WTC11 (cell line): ENCODE data around the gene DNAJC25.

Experiments used
- CBFB ChIP-seq: sonication (generic); formaldehyde crosslinking; IDR thresholded peaks from 2 replicates; pipeline ENCODE4 v1.8.1; 2022; ENCODE audit warnings: mild to moderate bottlenecking, low read depth, missing genetic modification reagents
- CTCF ChIP-seq: fragments of 200-600 bp; IDR thresholded peaks from 2 replicates; pipeline ENCODE4 v1.8.0; 2022; ENCODE audit warnings: antibody characterized with exemption
- ERG ChIP-seq: fragments of 250-450 bp; sonication (Bioruptor Pico); IDR thresholded peaks from 2 replicates; pipeline ENCODE4 v1.8.0; 2021; ENCODE audit warnings: mild to moderate bottlenecking
- JUN ChIP-seq: sonication (generic); formaldehyde crosslinking; IDR thresholded peaks from 2 replicates; pipeline ENCODE4 v1.8.0; 2023; ENCODE audit warnings: mild to moderate bottlenecking, missing genetic modification reagents
- MAX ChIP-seq: sonication (generic); formaldehyde crosslinking; IDR thresholded peaks from 2 replicates; pipeline ENCODE4 v1.8.0; 2022; ENCODE audit warnings: mild to moderate bottlenecking, missing genetic modification reagents
- MLX ChIP-seq: sonication (generic); formaldehyde crosslinking; IDR thresholded peaks from 2 replicates; pipeline ENCODE4 v1.8.1; 2023; ENCODE audit warnings: mild to moderate bottlenecking, missing genetic modification reagents, moderate library complexity
- NFE2L1 ChIP-seq: sonication (generic); formaldehyde crosslinking; IDR thresholded peaks from 2 replicates; pipeline ENCODE4 v1.8.1; 2023; ENCODE audit warnings: missing genetic modification reagents
- NR2C2 ChIP-seq: sonication (generic); formaldehyde crosslinking; IDR thresholded peaks from 2 replicates; pipeline ENCODE4 v1.8.0; 2022; ENCODE audit warnings: mild to moderate bottlenecking, missing genetic modification reagents
- NR3C1 ChIP-seq: sonication (generic); formaldehyde crosslinking; conservative IDR thresholded peaks from 2 replicates; pipeline ENCODE4 v1.8.1; 2023; ENCODE audit warnings: low read depth, mild to moderate bottlenecking, missing genetic modification reagents
- RELA ChIP-seq: sonication (generic); formaldehyde crosslinking; IDR thresholded peaks from 2 replicates; pipeline ENCODE4 v1.8.1; 2022; ENCODE audit warnings: missing genetic modification reagents, mild to moderate bottlenecking, borderline replicate concordance
- ZBTB21 ChIP-seq: sonication (generic); formaldehyde crosslinking; IDR thresholded peaks from 2 replicates; pipeline ENCODE4 v1.8.1; 2023; ENCODE audit warnings: mild to moderate bottlenecking, missing genetic modification reagents, borderline replicate concordance
- ZNF138 ChIP-seq: sonication (generic); formaldehyde crosslinking; conservative IDR thresholded peaks from 2 replicates; pipeline ENCODE4 v1.8.1; 2022; ENCODE audit warnings: mild to moderate bottlenecking, moderate library complexity, missing genetic modification reagents
- ZNF219 ChIP-seq: sonication (generic); formaldehyde crosslinking; IDR thresholded peaks from 2 replicates; pipeline ENCODE4 v1.8.0; 2023; ENCODE audit warnings: missing genetic modification reagents, mild to moderate bottlenecking, borderline replicate concordance

- no peak for TF ChIP-seq ZNF138 (CRISPR knock-in tag)
- TF ChIP-seq CBFB (CRISPR knock-in tag) = no peak
- no peak for TF ChIP-seq CTCF
- TF ChIP-seq NFE2L1 (CRISPR knock-in tag) = no peak
- no peak for TF ChIP-seq JUN (CRISPR knock-in tag)
- no peak for TF ChIP-seq ERG (CRISPR knock-in tag)
- no peak for TF ChIP-seq MAX (CRISPR knock-in tag)
- no peak for TF ChIP-seq RELA (CRISPR knock-in tag)
- TF ChIP-seq MLX (CRISPR knock-in tag) = no peak
- no peak for TF ChIP-seq NR2C2 (CRISPR knock-in tag)
- no peak for TF ChIP-seq ZBTB21 (CRISPR knock-in tag)
- TF ChIP-seq ZNF219 = no peak
- TF ChIP-seq NR3C1 = no peak
Measured at GRCh38 chr9:111637421-111637950, 6.4 kb downstream of the DNAJC25 start.
